Stimulated activated CD4-positive, alpha-beta T cell treated with anti-CD3 and anti-CD28 coated beads, Interleukin-15, amount 100 ng/mL, for 1 hour (primary cell): ENCODE data around the gene BTG3.

ENCODE experiments used
- DNase-seq, 2 donors: peaks; one replicate each; pipeline ENCODE4 v3.0.0-alpha.2; 2020; ENCODE audit warnings: low read depth in 1 of 2, low spot score in 1 of 2

The BTG3 gene

DNA sequence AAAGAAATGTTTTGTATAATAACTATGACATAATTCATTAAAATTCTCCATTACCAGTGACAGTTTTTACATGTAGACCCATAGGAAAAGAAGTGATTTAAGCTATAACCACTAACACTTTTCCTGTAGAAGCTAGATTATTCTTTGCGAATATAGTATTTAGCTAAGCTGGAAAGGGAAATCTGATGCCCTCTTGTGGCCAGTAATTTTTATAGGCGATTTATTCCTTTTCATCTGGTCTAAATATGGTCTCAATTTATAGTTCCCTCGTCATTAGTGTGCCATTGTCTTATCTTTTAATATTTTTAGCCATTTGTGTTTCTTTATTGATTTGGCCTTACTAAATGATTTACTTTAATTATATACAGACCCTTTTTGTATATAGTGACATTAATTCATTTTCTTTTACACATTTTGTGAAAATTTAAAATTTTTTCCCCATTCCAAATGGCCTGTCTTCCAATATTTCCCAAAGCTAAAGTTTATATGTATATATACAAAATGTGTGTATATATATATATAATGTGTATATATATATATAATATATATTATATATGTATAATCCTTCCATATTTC lies 26.7 kb downstream of the BTG3 start:
- no peak for DNase-seq

DNA sequence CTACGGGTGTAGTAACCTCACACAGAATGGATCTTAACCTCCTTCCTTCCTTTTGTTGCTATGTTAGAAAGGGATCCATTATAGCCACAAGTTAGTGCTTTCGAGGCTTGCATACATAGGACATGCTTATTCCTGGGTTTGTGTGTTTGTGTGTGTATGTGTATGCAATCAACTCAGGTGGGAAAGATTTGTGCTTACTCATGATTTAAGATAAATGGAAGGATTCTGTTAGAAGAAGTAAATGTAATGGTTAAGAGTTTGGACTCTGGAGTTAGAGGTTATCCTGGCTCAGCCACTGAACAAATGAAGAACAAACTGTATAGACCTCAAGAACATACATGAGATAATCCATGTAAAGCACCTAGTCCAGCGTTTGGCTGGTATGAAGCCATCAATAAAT lies 28.8 kb downstream of the BTG3 start:
- no peak for DNase-seq

GRCh38 chr21:17580319-17580718 lies 32.4 kb downstream of the BTG3 start:
- no peak for DNase-seq

DNA sequence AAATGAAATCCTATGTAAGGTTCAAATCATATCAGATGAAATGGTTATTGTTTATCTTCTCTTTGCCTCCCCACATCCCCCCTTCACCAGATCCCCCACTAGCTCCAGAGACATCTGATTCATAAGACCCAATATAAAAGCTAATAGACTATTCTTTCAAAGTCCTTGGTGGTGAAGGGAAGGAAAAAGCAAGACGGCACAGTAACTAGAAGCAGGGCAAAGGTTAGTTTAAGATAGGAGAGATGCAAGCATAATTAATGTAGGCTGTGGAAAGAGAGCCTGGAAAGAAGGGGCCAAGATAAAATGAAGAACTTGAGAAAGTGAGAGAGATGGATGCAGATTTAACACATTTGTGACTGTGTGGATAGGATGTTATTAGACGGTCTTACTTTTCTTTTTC lies 33.8 kb downstream of the BTG3 start:
- DNase-seq, result no peak

GRCh38 chr21:17578162-17578561 lies 34.5 kb downstream of the BTG3 start:
- DNase-seq, result no peak

DNA sequence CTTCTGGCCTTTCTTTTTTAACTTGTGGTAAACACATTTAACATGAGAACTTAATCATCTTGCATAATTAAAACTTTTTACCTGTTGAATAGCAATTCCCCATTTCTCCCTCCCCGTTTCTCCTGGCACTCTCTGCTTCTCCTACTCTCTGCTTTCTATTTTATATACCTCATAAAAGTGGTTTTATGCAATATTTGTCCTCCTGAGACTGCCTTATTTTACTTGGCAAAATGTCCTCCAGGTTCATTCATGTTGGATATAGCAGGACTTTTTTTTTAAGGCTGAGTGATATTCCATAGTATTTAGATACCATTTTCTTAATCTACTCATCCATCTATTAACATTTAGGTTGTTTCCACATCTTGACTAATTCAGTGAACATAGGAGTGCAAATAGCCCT lies 35.0 kb downstream of the BTG3 start:
- DNase-seq, result no peak

- DNase-seq, result no peak
Observed at GRCh38 chr21:17576080-17576835, 36.4 kb downstream of the BTG3 start.

- no peak for DNase-seq
Observed at GRCh38 chr21:17575076-17575475, 37.6 kb downstream of the BTG3 start.

DNA sequence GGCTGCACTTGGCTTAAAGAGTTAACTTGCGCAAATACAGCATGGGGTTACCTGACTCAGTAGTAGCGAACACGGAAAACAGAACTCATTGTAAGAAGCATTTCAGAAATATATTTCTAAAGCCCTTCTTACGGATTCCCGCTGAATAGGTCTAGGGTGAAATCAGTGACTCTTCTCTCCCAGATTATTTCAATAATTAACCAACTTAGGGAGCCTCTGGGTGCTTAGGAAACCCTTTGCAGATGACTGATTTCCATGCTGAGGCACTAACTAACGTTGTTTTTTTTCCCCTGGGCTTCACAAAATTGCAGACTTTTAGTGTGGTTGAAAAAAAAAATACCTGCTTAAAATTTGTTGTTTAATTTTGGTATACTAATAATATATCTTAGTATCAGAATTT lies 40.3 kb downstream of the BTG3 start:
- no peak for DNase-seq

DNA sequence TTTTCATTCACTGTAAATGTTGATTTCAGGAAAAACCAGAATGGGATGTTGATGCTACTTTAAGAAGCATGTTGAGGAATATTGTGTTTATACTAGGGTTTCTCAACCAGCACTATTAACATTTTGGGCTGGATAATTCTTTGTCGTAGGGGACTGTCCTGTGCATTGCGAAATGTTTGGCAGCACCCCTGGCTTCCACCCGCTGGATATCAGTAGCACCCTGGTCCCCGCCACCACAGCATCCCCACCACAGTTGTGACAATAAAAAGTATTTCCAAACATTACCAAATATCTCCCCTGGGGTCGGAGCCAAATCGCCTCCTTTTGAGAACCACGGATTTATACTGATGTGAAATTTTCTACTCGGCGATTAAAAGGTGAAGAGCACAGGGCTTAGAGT lies 41.9 kb downstream of the BTG3 start:
- no peak for DNase-seq

- no peak for DNase-seq
Observed at GRCh38 chr21:17560377-17561025, 52.2 kb downstream of the BTG3 start.

- DNase-seq, result no peak
Observed at GRCh38 chr21:17554679-17555465, 57.8 kb downstream of the BTG3 start.

DNA sequence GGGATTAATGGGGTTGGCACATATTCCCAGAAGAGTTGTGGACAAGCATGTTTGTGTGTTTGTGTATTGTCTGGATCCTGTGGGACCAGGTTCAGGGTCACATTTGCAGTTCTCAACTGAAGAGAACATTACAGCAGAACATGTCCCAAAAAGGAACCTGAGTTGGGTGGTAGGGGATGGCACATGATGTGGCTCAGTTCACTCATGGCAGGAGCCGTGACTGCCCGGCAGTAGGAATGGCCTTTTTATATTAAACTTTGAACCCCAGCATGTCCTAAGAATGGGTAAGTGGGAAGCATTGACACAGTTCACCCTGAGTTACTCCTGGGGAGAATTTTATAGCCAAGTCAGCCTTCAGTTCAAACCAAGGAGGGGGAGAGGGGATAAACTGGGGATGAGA lies 58.6 kb downstream of the BTG3 start:
- no peak for DNase-seq

DNA sequence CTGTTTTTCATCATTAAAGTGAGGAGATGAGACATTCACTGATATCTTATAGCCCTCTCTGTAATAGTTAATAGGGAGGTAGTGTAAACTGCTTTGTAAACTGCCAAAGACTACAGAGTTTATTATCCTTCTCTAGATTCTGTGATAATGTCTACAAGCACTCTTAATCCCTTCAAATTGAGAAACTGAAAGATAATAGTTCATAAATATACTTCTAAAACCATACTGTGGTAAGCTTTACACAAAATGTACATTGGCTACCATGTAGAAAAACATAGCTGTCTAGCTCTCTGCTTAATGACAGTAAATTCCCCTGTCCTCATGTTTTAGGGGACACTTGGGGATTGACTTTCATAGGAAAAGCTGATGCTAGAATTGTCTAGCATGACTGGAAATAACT lies 60.3 kb downstream of the BTG3 start:
- no peak for DNase-seq

- DNase-seq, result no peak
Observed at GRCh38 chr21:17550671-17551308, 61.9 kb downstream of the BTG3 start.

GRCh38 chr21:17548262-17548661 lies 64.4 kb downstream of the BTG3 start:
- no peak for DNase-seq

DNA sequence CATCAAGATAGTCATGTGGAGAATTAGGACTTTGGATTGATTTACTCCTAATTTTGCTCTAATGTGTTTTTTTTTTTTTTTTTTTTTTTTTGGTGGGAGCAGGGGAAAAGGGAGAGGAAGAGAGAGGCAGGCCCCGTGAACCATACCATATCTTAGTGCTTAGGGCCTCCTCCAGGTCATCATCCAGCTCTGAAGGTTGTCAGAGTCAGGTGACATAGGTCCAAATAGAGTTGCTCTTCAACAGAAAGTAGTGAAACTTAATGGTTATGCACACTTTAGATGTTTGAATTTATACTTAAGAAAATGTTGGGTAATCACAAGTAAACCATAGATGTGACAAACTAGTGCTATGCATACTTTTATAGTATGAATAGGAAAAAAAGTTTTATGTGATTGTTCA lies 67.7 kb downstream of the BTG3 start:
- no peak for DNase-seq
